Measurements from ENCODE around the gene MRGPRX2.

Gene MRGPRX2

DNA sequence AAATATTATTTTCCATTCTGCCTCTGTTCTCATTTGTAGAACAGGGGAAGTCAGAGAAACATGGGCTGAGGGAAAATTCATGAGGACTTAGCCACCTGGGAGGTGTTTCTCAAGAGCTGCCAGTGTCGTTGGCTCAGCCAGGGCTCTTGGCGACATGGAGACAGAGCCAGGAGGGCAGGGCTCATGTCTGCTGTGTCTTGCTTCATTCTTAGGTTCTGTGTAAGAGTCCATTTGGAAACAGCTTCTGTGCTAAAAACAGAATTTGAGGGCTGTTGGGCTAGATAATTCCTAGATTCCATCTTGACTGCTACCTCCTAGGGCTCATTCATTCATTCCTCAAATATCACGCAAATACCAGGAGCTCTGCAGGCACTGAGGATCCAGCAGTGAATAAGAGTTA, 15.1 kb upstream of the MRGPRX2 start:
- no peak for DNase-seq (ENCODE audit: low read depth)

GRCh38 chr11:19073454-19074415, 13.2 kb upstream of the MRGPRX2 start:
- no peak for DNase-seq (ENCODE audit: low read depth)

- no peak for DNase-seq (ENCODE audit: low read depth)
These were observed 11.9 kb upstream of the MRGPRX2 start for GRCh38 chr11:19072464-19072863.

GRCh38 chr11:19071255-19071654, 10.7 kb upstream of the MRGPRX2 start:
- DNase-seq (ENCODE audit: low read depth): peak; percentile 34

DNA sequence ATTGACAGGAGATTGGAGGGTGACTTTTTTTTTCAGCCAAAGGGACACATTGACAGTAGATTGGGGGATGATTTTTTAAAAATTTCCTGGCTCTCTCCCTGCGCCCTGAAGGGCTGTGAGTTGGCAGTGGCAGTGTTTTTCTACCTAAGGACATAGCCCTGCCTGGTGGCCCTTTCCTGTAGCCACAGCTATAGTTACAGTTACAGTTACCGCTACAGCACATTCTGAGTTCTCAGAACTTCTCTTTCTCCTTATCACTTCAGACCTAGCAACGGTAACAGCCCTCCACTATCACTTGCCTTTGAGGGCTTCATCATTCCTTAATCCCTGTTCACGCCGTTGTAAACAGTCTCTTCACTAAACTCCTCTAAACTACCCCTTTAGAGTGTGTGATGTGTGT, 684 bp downstream of the MRGPRX2 start:
- DNase-seq (ENCODE audit: low read depth): no peak

- no peak for DNase-seq (ENCODE audit: low read depth)
These were observed 4.6 kb downstream of the MRGPRX2 start for GRCh38 chr11:19055905-19056304.

- DNase-seq (ENCODE audit: low read depth): no peak
These were observed 5.5 kb downstream of the MRGPRX2 start for GRCh38 chr11:19055016-19055415.

GRCh38 chr11:19053909-19054308, 6.6 kb downstream of the MRGPRX2 start:
- DNase-seq (ENCODE audit: low read depth): no peak

DNA sequence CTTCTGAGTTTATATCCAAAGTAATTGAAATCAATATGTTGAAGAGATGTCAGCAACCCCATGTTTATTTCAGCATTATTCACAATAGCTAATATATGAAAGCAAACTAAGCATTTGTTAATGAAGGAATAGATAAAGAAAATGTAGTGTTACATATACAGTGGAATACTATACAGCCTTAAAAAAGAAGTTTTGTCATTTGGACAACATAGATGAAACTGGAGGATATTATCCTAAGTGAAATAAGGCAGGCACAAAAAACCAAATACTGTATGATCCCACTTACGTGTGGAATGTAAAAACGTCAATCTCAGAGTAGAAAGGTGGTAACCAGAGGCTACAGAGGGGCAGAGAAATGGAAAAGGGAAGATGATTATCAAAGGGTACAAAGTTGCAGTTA, 10.2 kb downstream of the MRGPRX2 start:
- DNase-seq (ENCODE audit: low read depth): no peak

DNA sequence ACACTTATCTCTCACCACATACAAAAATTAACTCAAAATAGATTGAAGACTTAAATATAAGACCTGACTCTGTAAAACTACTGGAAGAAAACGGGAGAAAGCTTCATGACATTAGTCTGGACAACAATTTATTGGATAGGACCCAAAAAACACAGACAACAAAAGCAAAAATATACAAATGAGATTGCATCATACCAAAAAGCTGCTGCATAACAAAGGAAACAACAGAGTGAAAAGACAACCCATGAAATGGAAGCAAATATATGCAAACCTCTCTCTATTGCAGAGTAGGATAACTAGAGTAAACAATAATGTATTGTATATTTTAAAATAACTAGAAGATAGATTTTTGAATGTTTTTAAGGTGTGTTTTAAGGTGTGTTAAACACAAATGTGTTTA, 11.2 kb downstream of the MRGPRX2 start:
- DNase-seq (ENCODE audit: low read depth): no peak

DNA sequence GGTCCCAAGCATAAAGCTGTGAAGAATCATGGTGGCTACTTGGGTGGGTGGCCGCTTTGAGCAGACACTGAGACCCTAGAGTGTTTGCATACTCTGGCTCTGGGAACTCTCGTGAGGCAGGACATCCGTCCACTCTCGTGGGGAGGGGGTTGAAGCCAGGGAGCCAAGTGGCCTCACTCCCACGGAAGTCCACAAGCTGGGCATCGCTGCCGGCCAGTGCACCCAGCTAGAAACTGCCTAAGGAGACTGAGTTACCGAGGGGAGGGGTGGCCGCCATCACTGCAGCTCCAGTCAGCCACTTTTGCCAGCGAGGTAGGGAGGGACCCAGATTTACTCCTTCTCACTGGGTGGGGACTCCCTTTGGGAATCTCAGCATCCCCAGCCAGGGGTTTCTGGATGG, 20.5 kb downstream of the MRGPRX2 start:
- no peak for DNase-seq (ENCODE audit: low read depth)

- DNase-seq (ENCODE audit: low read depth): no peak
These were observed 21.1 kb downstream of the MRGPRX2 start for GRCh38 chr11:19039409-19039808.

DNA sequence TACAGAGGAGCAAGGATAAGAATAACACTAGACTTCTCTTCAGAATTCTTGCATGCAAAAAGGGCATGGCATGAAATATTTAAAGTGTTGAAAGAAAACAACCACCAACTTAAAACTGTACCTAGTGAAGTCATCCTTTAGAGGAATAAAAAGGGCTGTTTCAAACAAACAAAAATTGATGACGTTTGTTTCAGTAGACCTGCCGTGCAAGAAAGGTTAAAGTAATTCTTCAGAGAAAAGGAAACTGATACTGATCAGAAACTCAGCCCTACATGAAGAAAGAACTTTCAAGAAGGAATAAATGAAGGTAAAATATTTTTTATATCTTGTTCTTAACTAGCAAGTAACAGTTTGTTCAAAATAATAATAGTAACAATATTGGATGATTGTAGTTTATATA, 27.5 kb downstream of the MRGPRX2 start:
- no peak for DNase-seq (ENCODE audit: low read depth)

GRCh38 chr11:19027829-19028595, 32.5 kb downstream of the MRGPRX2 start:
- DNase-seq (ENCODE audit: low read depth): no peak

DNA sequence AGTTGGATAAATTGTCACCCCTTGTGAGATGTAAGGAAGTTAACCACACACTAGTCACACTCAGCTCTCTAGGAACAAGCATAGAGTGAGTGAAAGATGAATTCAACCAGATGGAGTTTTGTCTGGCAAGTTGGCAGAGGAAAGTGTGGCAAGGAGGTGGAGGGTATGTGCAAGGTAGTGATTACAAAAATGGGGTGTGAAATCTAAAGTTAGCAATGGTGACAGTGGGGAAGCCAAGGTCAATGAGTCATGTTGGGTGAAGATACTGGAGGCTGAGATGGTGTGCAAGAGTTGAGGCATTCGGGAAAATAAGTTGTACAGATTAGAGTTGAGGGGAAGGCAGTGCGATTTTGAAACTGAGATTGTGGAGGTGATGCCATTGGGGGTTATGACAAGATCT, 33.7 kb downstream of the MRGPRX2 start:
- DNase-seq (ENCODE audit: low read depth): no peak

- no peak for DNase-seq (ENCODE audit: low read depth)
These were observed 34.8 kb downstream of the MRGPRX2 start for GRCh38 chr11:19025481-19026406.

DNA sequence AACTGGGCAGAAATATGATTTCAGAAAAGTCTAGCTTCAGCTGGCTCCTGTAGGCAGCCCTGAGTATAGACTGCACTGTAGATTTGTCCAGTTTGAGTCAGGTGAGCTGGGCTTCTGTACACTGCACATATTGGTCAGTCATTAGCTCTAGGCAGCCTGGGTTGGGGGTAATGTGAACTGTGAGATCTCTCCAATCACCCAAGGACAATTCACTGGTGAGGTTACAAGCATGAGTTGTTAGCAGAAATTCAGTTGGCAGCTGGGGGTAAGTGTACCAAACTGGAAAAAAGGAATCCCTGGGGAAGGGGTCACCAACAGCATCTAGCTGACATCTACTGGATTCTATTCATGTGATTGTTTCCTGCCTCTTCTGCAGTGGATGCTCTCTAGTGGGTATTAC, 39.7 kb downstream of the MRGPRX2 start:
- DNase-seq (ENCODE audit: low read depth): no peak

- no peak for DNase-seq (ENCODE audit: low read depth)
These were observed 41.6 kb downstream of the MRGPRX2 start for GRCh38 chr11:19018901-19019300.

DNA sequence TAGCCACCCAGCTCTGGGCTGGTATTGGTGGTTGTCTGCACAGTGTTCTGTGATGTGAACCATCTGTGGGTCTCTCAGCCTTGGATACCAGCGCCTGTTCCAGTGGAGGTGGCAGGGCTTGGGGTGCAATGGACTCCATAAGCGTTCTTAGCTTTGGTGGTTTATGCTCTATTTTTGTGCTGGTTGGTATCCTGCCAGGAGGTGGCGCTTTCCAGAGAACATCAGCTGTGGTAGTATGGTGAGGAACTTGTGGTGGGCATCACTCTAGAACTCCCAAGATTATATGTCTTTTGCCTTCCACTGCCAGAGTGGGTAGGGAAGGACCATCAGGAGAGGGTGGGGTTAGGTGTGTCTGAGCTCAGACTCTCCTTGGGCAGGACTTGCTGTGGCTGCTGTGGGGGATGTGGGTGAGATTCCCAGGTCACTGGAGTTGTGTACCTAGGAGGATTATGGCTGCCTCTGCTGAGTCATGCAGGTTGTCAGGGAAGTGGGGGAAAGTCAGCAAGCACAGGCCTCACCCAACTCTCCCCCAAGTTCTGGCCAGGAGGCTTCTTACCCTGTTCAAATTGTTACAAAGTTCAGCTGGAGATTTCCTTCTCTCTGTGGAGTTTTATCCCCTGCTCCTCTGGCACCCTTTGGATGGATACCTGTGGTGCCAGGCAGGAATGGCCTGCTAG, 47.2 kb downstream of the MRGPRX2 start:
- no peak for DNase-seq (ENCODE audit: low read depth)

DNA sequence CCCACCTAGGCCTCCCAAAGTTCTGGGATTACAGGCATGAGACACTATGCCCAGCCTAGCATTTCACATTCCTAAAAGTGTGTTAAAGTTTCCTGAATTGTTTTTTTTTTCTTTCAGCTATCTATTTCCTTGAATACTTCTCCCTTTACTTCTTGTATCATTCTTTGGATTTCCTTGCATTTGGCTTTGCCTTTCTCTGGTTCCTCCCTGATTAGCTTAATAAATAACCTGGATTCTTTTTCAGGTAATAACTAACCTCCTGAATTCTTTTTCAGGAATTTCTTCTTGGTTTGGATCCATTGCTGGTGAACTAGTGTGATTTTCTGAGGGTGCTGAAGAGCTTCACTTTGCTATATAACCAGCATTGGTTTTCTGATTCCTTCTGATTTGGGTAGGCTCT, 47.9 kb downstream of the MRGPRX2 start:
- DNase-seq (ENCODE audit: low read depth): no peak

All from activated T-cell treated with anti-CD3 and anti-CD28 coated beads for 24 hours (primary cell).